Epithelial cell of esophagus (primary cell): ENCODE measurements around the gene RNF213.
"Not testable (repeated sequence)": the region's sequence is repeated elsewhere in the genome, so short reads cannot be mapped to it uniquely, and the experiment has no call there.

Source experiments
- DNase-seq: peaks from one replicate; pipeline ENCODE4 v3.0.0; 2010; ENCODE audit warnings: low read depth
- H3K4me3 ChIP-seq: 2 replicates; pipeline ENCODE4 v1.5.1; 2011; ENCODE audit warnings: mild to moderate bottlenecking, low read length, control low read depth
- TF ChIP-seq, protein P1 (sequence below): IDR thresholded peaks from 2 replicates; pipeline ENCODE4 v1.5.1; 2011; ENCODE audit warnings: low read depth, mild to moderate bottlenecking, low read length, control low read depth, inconsistent platforms; ENCODE audit not compliant: insufficient read depth; ENCODE audit errors: missing control alignments

RNF213 gene

DNA sequence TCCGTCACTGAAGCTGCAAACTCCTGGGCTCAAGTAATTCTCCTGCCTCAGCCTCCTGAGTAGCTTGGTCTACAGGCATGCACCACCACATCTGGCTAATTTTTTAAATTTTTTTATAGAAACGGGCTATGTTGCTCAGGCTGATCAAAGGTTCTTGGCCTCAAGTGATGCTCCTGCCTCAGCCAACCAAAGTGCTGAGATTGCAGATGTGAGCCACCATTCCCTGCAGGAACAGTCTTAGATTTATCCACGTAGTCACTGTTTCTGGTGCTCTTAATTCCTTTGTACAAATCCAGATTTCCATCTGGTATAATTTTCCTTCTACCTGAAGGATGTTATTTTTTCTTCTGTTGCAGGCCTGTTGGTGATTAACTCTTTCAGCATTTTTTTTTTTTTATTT lies 27.4 kb upstream of the RNF213 start:
- no peak for DNase-seq
- no peak overlapping the region for H3K4me3 ChIP-seq
- TF ChIP-seq, protein P1, sequence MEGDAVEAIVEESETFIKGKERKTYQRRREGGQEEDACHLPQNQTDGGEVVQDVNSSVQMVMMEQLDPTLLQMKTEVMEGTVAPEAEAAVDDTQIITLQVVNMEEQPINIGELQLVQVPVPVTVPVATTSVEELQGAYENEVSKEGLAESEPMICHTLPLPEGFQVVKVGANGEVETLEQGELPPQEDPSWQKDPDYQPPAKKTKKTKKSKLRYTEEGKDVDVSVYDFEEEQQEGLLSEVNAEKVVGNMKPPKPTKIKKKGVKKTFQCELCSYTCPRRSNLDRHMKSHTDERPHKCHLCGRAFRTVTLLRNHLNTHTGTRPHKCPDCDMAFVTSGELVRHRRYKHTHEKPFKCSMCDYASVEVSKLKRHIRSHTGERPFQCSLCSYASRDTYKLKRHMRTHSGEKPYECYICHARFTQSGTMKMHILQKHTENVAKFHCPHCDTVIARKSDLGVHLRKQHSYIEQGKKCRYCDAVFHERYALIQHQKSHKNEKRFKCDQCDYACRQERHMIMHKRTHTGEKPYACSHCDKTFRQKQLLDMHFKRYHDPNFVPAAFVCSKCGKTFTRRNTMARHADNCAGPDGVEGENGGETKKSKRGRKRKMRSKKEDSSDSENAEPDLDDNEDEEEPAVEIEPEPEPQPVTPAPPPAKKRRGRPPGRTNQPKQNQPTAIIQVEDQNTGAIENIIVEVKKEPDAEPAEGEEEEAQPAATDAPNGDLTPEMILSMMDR, result no peak

- TF ChIP-seq, protein P1, result no peak
- DNase-seq, result no peak
- no peak overlapping the region for H3K4me3 ChIP-seq
Observed at GRCh38 chr17:80236911-80237310, 23.7 kb upstream of the RNF213 start.

- TF ChIP-seq, protein P1, result no peak
- no peak for DNase-seq
- no peak overlapping the region for H3K4me3 ChIP-seq
Observed at GRCh38 chr17:80237386-80237785, 23.3 kb upstream of the RNF213 start.

- H3K4me3 ChIP-seq, result no peak overlapping the region
- DNase-seq, result no peak
- TF ChIP-seq, protein P1, result no peak
Observed at GRCh38 chr17:80242505-80242904, 18.1 kb upstream of the RNF213 start.

- no peak overlapping the region for H3K4me3 ChIP-seq
- no peak for DNase-seq
- TF ChIP-seq, protein P1, result no peak
Observed at GRCh38 chr17:80243526-80244433, 16.9 kb upstream of the RNF213 start.

DNA sequence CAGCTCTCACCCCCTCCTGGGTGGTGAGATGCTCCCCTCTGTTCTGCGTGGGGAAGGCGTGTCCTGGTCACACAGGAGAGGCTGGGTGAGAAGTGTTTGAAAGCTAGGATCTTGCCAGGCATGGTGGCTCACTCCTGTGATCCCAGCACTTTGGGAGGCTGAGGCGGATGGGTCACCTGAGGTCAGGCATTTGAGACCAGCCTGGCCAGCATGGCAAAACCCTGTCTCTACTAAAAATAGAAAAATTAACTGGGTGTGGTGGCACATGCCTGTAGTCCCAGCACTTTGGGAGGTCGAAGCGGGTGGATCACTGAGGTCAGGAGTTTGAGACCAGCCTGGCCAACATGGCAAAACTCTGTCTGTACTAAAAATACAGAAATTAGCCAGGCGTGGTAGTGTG lies 16.2 kb upstream of the RNF213 start:
- H3K4me3 ChIP-seq, DNase-seq: not testable (repeated sequence)

DNA sequence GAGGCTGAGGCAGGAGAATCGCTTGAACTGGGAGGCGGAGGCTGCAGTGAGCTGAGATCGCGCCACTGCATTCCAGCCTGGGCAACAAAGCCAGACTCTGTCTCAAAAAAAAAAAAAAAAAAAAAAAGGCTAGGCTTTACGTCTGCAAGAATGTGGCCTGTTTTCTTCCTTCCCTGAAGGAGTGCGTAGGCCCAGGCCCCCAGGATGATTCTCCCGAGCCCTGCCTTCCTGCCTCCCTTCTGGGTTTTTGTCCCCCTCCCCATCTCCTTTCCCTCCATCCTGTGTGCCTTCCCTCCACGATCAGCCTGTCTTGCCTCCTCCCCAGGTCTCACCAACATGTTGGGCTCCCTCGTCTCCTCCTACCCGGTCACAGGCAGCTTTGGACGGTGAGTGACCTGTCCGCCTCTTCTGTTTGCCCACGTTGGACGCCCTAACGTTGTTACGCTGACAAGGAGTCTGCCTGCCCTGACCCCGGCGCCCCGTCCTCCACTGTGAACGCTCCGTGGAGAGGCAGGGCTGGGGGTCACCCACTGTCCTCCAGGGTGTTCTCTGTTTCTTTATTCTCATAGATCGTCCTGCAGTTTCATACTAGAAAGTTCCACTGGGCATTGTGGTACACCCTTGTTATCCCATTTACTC lies 15.7 kb upstream of the RNF213 start:
- no peak for DNase-seq
- H3K4me3 ChIP-seq, result no peak overlapping the region
- TF ChIP-seq, protein P1, result no peak
